Body of pancreas (tissue), 4 donors: ENCODE data around the gene SPRING1.

Experiments used
- CTCF ChIP-seq, 7 experiments: fragments of 450-650 bp in 4 of 7; fragments of 200-600 bp in 3 of 7; sonication (generic) in 3 of 7; IDR thresholded peaks; one replicate each; pipeline ENCODE4 v1.5.1; 2016 to 2019; ENCODE audit warnings: antibody characterized with exemption in 7 of 7
- POLR2A ChIP-seq, 3 donors: fragments of 450-650 bp; IDR thresholded peaks; one replicate each; pipeline ENCODE4 v1.6.1; 2016; ENCODE audit warnings: antibody characterized with exemption in 3 of 3, mild to moderate bottlenecking in 2 of 3

DNA sequence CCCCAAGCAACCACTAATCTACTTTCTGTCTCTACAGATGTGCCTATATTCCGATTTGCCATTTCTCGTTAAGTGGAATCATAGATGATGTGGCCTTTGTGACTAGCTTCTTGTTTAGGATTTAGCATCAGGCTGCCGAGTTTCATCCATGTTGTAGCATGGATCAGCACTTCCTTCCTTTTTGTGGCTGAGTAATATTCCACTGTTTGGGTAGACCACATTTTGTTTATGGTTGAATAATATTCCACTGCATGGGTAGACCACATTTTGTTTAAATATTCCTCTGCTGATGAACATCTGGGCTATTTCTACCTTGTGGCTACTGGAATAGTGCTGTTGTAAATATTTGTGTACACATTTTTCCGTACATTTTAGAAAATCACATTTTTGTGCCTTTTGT, 36.4 kb downstream of the SPRING1 start:
- no peak for TF ChIP-seq CTCF (IDR thresholded peaks at IDR 0.05)
- no peak for TF ChIP-seq POLR2A (IDR thresholded peaks at IDR 0.05)
